ENCODE measurements around the gene PLP2. TPM values are rescaled to one million over a fixed set of nuclear protein-coding genes. Genes with fewer than 3 reads are reported as not detected.

The PLP2 gene
- total and polyA plus RNA-seq, 2 experiments from 2014 or later: 62.5 to 209 TPM

DNA sequence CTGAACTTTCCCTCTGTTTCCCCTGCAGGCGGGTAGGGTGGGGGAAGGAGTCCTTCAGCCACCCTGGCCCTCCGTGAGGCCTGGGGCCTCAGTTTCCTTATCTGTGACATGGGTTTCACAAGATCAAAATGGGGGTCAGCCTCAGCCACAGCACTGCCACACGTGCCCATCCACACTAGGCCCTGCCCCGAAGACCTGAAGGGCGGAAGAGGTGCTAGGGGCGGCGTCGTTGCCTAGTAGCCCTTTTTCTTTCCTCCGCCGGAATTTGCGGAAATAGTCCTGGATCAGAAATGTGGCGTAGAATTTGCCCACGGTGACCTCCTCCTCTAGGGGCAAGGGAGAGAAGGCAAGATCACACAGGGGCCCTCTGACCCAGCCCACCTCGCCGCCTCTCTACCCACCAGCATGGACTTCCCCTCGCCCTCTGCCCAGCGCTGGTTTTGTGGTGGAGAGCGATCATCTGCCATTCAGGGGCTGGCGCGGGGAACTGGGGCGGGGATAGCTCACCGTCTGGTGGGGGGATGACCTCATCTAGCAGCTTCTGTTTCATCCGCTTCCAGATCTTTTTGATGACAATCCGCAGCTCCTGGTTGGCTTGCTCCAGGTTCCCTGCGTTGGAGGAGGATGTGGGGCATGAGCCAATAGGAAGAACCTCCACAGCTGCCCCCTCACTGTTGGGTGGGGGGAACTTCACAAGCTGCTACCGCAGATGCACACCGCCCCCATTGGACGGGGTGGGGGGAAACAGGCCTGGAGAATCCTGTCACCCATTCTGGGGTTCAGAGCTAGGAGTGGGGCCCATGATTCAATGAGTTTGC, 37.9 kb downstream of the PLP2 start:
- Histone ChIP-seq H2AFZ (no peak overlapping the region), H3K4me3 (no peak overlapping the region), H3K9me2 (ENCODE audit: insufficient read depth) (no peaks in the 10 kb centered on the region), H3F3A (ENCODE audit: insufficient read depth) (no peaks in the 10 kb centered on the region), H3K4me2 (ENCODE audit: unreplicated experiment) (no peak overlapping the region), H3K79me2 (ENCODE audit: insufficient read depth) (no peaks in the 10 kb centered on the region), H3K9ac (no peak overlapping the region), H4K20me1 (ENCODE audit: insufficient read depth) (no peaks in the 10 kb centered on the region), H3K27me3 (replicated peaks; ENCODE audit: insufficient read depth) (no peaks in the 10 kb centered on the region), H3K36me3 (ENCODE audit: low read depth) (no peaks in the 10 kb centered on the region), H3K4me1 (ENCODE audit: insufficient read depth) (no peaks in the 10 kb centered on the region), H3K9me3 (ENCODE audit: low read depth) (no peaks in the 10 kb centered on the region), H3K27ac (no peak overlapping the region)
- in situ Hi-C loops (cut with MboI): no loop called here
- no peak for DNase-seq
- TF ChIP-seq EZH2 (IDR thresholded peaks at IDR 0.05; ENCODE audit: insufficient read depth, poor library complexity, severe bottlenecking) (no peak), EZH2phosphoT487 (IDR thresholded peaks at IDR 0.05; ENCODE audit: insufficient read depth, low read depth) (no peak)
- 33 to 34% methylated on average over 10 to 24 of the region's 28 CpGs for WGBS, 2 experiments (ENCODE audit: low coverage in 1 of 2, low lambda C conversion rate in 2 of 2, missing lambda C conversion rate in 2 of 2)

GRCh38 chrX:49210406-49210805, 38.7 kb downstream of the PLP2 start:
- no peak for DNase-seq
- WGBS, 2 experiments (ENCODE audit: low coverage in 1 of 2, low lambda C conversion rate in 2 of 2, missing lambda C conversion rate in 2 of 2): 58 to 62% methylated on average over 4 to 8 of the region's 8 CpGs
- TF ChIP-seq EZH2phosphoT487 (IDR thresholded peaks at IDR 0.05; ENCODE audit: insufficient read depth, low read depth): no peak
- TF ChIP-seq EZH2 (IDR thresholded peaks at IDR 0.05; ENCODE audit: insufficient read depth, poor library complexity, severe bottlenecking): no peak

GRCh38 chrX:49211074-49211473, 39.4 kb downstream of the PLP2 start:
- Histone ChIP-seq H3K36me3 (ENCODE audit: low read depth) (no peaks in the 10 kb centered on the region), H3K9me2 (ENCODE audit: insufficient read depth) (no peaks in the 10 kb centered on the region), H3K27me3 (replicated peaks; ENCODE audit: insufficient read depth) (no peaks in the 10 kb centered on the region), H3K4me3 (no peak overlapping the region), H3K4me2 (ENCODE audit: unreplicated experiment) (no peak overlapping the region), H4K20me1 (ENCODE audit: insufficient read depth) (no peaks in the 10 kb centered on the region), H3K9ac (no peak overlapping the region), H3K4me1 (ENCODE audit: insufficient read depth) (no peaks in the 10 kb centered on the region), H3F3A (ENCODE audit: insufficient read depth) (no peaks in the 10 kb centered on the region), H3K27ac (no peak overlapping the region), H2AFZ (no peak overlapping the region), H3K9me3 (ENCODE audit: low read depth) (no peaks in the 10 kb centered on the region), H3K79me2 (ENCODE audit: insufficient read depth) (no peaks in the 10 kb centered on the region)
- in situ Hi-C loops (cut with MboI): no loop called here
- 46 to 63% methylated on average over 2 to 9 of the region's 9 CpGs for WGBS, 2 experiments (ENCODE audit: low coverage in 1 of 2, low lambda C conversion rate in 2 of 2, missing lambda C conversion rate in 2 of 2)
- TF ChIP-seq EZH2phosphoT487 (IDR thresholded peaks at IDR 0.05; ENCODE audit: insufficient read depth, low read depth) (no peak), EZH2 (IDR thresholded peaks at IDR 0.05; ENCODE audit: insufficient read depth, poor library complexity, severe bottlenecking) (no peak)
- no peak for DNase-seq

More at GRCh38 chrX:49210406-49210805, 38.7 kb downstream of the PLP2 start:
- Histone ChIP-seq H2AFZ (no peak overlapping the region), H3K9ac (no peak overlapping the region), H3K4me1 (ENCODE audit: insufficient read depth) (no peaks in the 10 kb centered on the region), H3K79me2 (ENCODE audit: insufficient read depth) (no peaks in the 10 kb centered on the region), H3K9me3 (ENCODE audit: low read depth) (no peaks in the 10 kb centered on the region), H3F3A (ENCODE audit: insufficient read depth) (no peaks in the 10 kb centered on the region), H3K27me3 (replicated peaks; ENCODE audit: insufficient read depth) (no peaks in the 10 kb centered on the region), H3K27ac (no peak overlapping the region), H3K9me2 (ENCODE audit: insufficient read depth) (no peaks in the 10 kb centered on the region), H3K36me3 (ENCODE audit: low read depth) (no peaks in the 10 kb centered on the region), H3K4me2 (ENCODE audit: unreplicated experiment) (no peak overlapping the region), H4K20me1 (ENCODE audit: insufficient read depth) (no peaks in the 10 kb centered on the region), H3K4me3 (no peak overlapping the region)
- in situ Hi-C loops (cut with MboI): no loop called here

GRCh38 chrX:49212209-49212608, 40.5 kb downstream of the PLP2 start:
- Histone ChIP-seq H3K4me3 (no peak overlapping the region), H3K27me3 (replicated peaks; ENCODE audit: insufficient read depth) (no peaks in the 10 kb centered on the region), H3K79me2 (ENCODE audit: insufficient read depth) (no peaks in the 10 kb centered on the region), H3K9ac (no peak overlapping the region), H3K27ac (no peak overlapping the region), H3K9me2 (ENCODE audit: insufficient read depth) (no peaks in the 10 kb centered on the region), H3K9me3 (ENCODE audit: low read depth) (no peaks in the 10 kb centered on the region), H2AFZ (no peak overlapping the region), H4K20me1 (ENCODE audit: insufficient read depth) (no peaks in the 10 kb centered on the region), H3K36me3 (ENCODE audit: low read depth) (no peaks in the 10 kb centered on the region), H3F3A (ENCODE audit: insufficient read depth) (no peaks in the 10 kb centered on the region), H3K4me1 (ENCODE audit: insufficient read depth) (no peaks in the 10 kb centered on the region), H3K4me2 (ENCODE audit: unreplicated experiment) (no peak overlapping the region)
- TF ChIP-seq EZH2 (IDR thresholded peaks at IDR 0.05; ENCODE audit: insufficient read depth, poor library complexity, severe bottlenecking): no peak
- TF ChIP-seq EZH2phosphoT487 (IDR thresholded peaks at IDR 0.05; ENCODE audit: insufficient read depth, low read depth): no peak
- 0 to 34% methylated on average over 1 to 2 of the region's 2 CpGs for WGBS, 2 experiments (ENCODE audit: low coverage in 1 of 2, low lambda C conversion rate in 2 of 2, missing lambda C conversion rate in 2 of 2)
- in situ Hi-C loops (cut with MboI): no loop called here
- no peak for DNase-seq

Measured in GM23248 (cell line).